Endothelial cell of umbilical vein (primary cell): ENCODE data around the gene LAMA4.
"Not testable (repeated sequence)": the region's sequence is repeated elsewhere in the genome, so short reads cannot be mapped to it uniquely, and the experiment has no call there.

ENCODE experiments used
- CTCF ChIP-seq, 2 donors: IDR thresholded peaks; 1 replicate in 1 of 2; 2 replicates in 1 of 2; pipeline ENCODE4 v1.5.1; 2011; ENCODE audit warnings: low read length in 2 of 2, mild to moderate bottlenecking in 2 of 2, moderate library complexity in 2 of 2, control low read depth in 1 of 2, inconsistent platforms in 1 of 2, low read depth in 1 of 2; ENCODE audit not compliant: insufficient read depth in 1 of 2; ENCODE audit errors: extremely low read depth in 1 of 2
- EZH2 ChIP-seq: IDR thresholded peaks from 2 replicates; pipeline ENCODE4 v1.6.1; 2012; ENCODE audit warnings: borderline replicate concordance, low read depth, mild to moderate bottlenecking, moderate library complexity, low read length, inconsistent platforms; ENCODE audit not compliant: severe bottlenecking
- MYC ChIP-seq: IDR thresholded peaks from one replicate; pipeline ENCODE4 v1.6.1; 2011; ENCODE audit warnings: mild to moderate bottlenecking, low read depth, low read length
- POLR2A ChIP-seq: IDR thresholded peaks from 2 replicates; pipeline ENCODE4 v1.6.1; 2012; ENCODE audit warnings: low read depth, mild to moderate bottlenecking, control low read depth, low read length
- POLR2AphosphoS5 ChIP-seq: IDR thresholded peaks from 2 replicates; pipeline ENCODE4 v1.6.1; 2012; ENCODE audit warnings: low read depth, mild to moderate bottlenecking, control low read depth, low read length, moderate library complexity; ENCODE audit not compliant: insufficient read depth

GRCh38 chr6:112200185-112200914 lies 54.0 kb downstream of the LAMA4 start:
- not testable (repeated sequence) for TF ChIP-seq POLR2A; CTCF (IDR thresholded peaks at IDR 0.05; ENCODE audit: extremely low read depth in 1 of 2, insufficient read depth in 1 of 2, low read depth in 1 of 2, low read length in 2 of 2); EZH2; POLR2AphosphoS5; MYC
